GM23338 (cell line): ENCODE results near the gene COL4A1. TPM values are rescaled to one million over a fixed set of nuclear protein-coding genes. Genes with fewer than 3 reads are reported as not detected.

Experiments used
- ATAC-seq: fragments of 200-7000 bp; cut with Tn5 transposase; 3 replicates; pipeline ENCODE4 v1.9.1; 2020
- DNase-seq: peaks from one replicate; pipeline ENCODE4 v3.0.0-alpha.2; 2015; ENCODE audit warnings: low spot score
- H2AFZ ChIP-seq: fragments of 200-600 bp; sonication (generic); 2 replicates; pipeline ENCODE4 v1.8.0; 2016; ENCODE audit warnings: antibody characterized with exemption, mild to moderate bottlenecking, moderate library complexity
- H3F3A ChIP-seq: fragments of 200-600 bp; sonication (generic); replicated peaks from 2 replicates; pipeline ENCODE4 v1.8.0; 2017; ENCODE audit warnings: antibody characterized with exemption, mixed run types, low read depth
- H3K27ac ChIP-seq: fragments of 200-600 bp; sonication (generic); 2 replicates; pipeline ENCODE4 v1.6.1; 2016; ENCODE audit warnings: low read depth
- H3K27me3 ChIP-seq: fragments of 200-600 bp; sonication (generic); 2 replicates; pipeline ENCODE4 v1.8.0; 2016; ENCODE audit warnings: mild to moderate bottlenecking, mixed run types, moderate library complexity; ENCODE audit not compliant: insufficient read depth
- H3K36me3 ChIP-seq: fragments of 200-600 bp; sonication (generic); 2 replicates; pipeline ENCODE4 v1.8.0; 2016; ENCODE audit warnings: mild to moderate bottlenecking; ENCODE audit not compliant: insufficient read depth
- H3K4me1 ChIP-seq: fragments of 200-600 bp; sonication (generic); 2 replicates; pipeline ENCODE4 v1.8.0; 2016; ENCODE audit warnings: mild to moderate bottlenecking, moderate library complexity; ENCODE audit not compliant: insufficient read depth
- H3K4me2 ChIP-seq: fragments of 200-600 bp; sonication (generic); 2 replicates; pipeline ENCODE4 v1.7.1; 2017; ENCODE audit warnings: mixed run types
- H3K4me3 ChIP-seq: fragments of 200-600 bp; sonication (generic); 2 replicates; pipeline ENCODE4 v1.6.1; 2016; ENCODE audit warnings: mixed run types
- H3K79me2 ChIP-seq: fragments of 200-600 bp; sonication (generic); replicated peaks from 2 replicates; pipeline ENCODE4 v1.8.0; 2017; ENCODE audit warnings: mild to moderate bottlenecking; ENCODE audit not compliant: insufficient read depth
- H3K9me2 ChIP-seq: fragments of 200-600 bp; sonication (generic); 2 replicates; pipeline ENCODE4 v1.8.0; 2017; ENCODE audit not compliant: insufficient read depth
- H4K20me1 ChIP-seq: fragments of 200-600 bp; sonication (generic); replicated peaks from 2 replicates; pipeline ENCODE4 v1.8.0; 2017; ENCODE audit warnings: mild to moderate bottlenecking; ENCODE audit not compliant: insufficient read depth
- H3K27ac Mint-ChIP-seq: 2 replicates; pipeline ENCODE4 v1.8.0; 2020; ENCODE audit warnings: inconsistent platforms, mild to moderate bottlenecking, moderate library complexity, mixed read lengths
- H3K27me3 Mint-ChIP-seq: 3 replicates; pipeline ENCODE4 v1.8.0; 2022; ENCODE audit warnings: low read depth, mild to moderate bottlenecking, moderate library complexity, mixed read lengths, inconsistent platforms; ENCODE audit not compliant: insufficient read depth, poor library complexity
- H3K36me3 Mint-ChIP-seq: 3 replicates; pipeline ENCODE4 v1.8.0; 2021; ENCODE audit warnings: low read depth, mild to moderate bottlenecking, inconsistent platforms, moderate library complexity, mixed read lengths
- H3K4me1 Mint-ChIP-seq: 3 replicates; pipeline ENCODE4 v1.8.0; 2020; ENCODE audit warnings: mild to moderate bottlenecking, inconsistent platforms, mixed read lengths
- H3K4me3 Mint-ChIP-seq: 3 replicates; pipeline ENCODE4 v1.8.0; 2021; ENCODE audit warnings: moderate library complexity, mild to moderate bottlenecking, inconsistent platforms, mixed read lengths
- H3K9me3 Mint-ChIP-seq: 3 replicates; pipeline ENCODE4 v1.8.0; 2020; ENCODE audit warnings: moderate library complexity, mild to moderate bottlenecking, inconsistent platforms, mixed read lengths
- CREB1 ChIP-seq: fragments of 250-450 bp; sonication (Bioruptor Pico); IDR thresholded peaks from 2 replicates; pipeline ENCODE4 v1.5.0; 2020; ENCODE audit warnings: low read depth, mild to moderate bottlenecking, moderate library complexity
- EZH2 ChIP-seq: fragments of 200-600 bp; sonication (generic); IDR thresholded peaks from one replicate; pipeline ENCODE4 v1.8.0; 2017; ENCODE audit warnings: antibody characterized with exemption, mild to moderate bottlenecking, low read depth; ENCODE audit not compliant: unreplicated experiment
- JUNB ChIP-seq: IDR thresholded peaks from one replicate; pipeline ENCODE4 v1.6.1; 2016; ENCODE audit warnings: antibody characterized with exemption; ENCODE audit not compliant: unreplicated experiment
- NANOG ChIP-seq: IDR thresholded peaks from 2 replicates; pipeline ENCODE4 v1.6.1; 2016; ENCODE audit warnings: antibody characterized with exemption, borderline replicate concordance
- STAT1 ChIP-seq: IDR thresholded peaks from one replicate; pipeline ENCODE4 v1.6.1; 2016; ENCODE audit warnings: antibody characterized with exemption; ENCODE audit not compliant: unreplicated experiment
- ZNF114 ChIP-seq: fragments of 250-450 bp; sonication (Bioruptor Pico); IDR thresholded peaks from 2 replicates; pipeline ENCODE4 v1.5.0; 2020; ENCODE audit warnings: mild to moderate bottlenecking, moderate library complexity
- polyA plus RNA-seq: library from polyadenylated mRNA; unstranded; fragments of >200 nt; fragmentation: Nextera tagmentation; extraction: Ambion mirVana; gene quantifications from 2 replicates; pipeline ENCODE4 v1.2.1, GENCODE V29; 2016
- total RNA-seq: library from RNA; depleted of rRNA; stranded (reverse); fragments of >200 nt; shearing (Covaris generic); gene quantifications from 2 replicates; pipeline ENCODE4 v1.2.3, GENCODE V29; 2014
- TF ChIP-seq, protein P1 (sequence below): IDR thresholded peaks from 2 replicates; pipeline ENCODE4 v1.6.1; 2016; ENCODE audit warnings: antibody characterized with exemption
- TF ChIP-seq, protein P2 (sequence below), 2 experiments: fragments of 200-600 bp in 1 of 2; sonication (generic) in 1 of 2; conservative IDR thresholded peaks; 2 replicates each; pipeline versions ENCODE4 v1.5.1 to v1.6.1; 2016 to 2017; ENCODE audit warnings: antibody characterized with exemption in 2 of 2, low read depth in 2 of 2, mild to moderate bottlenecking in 2 of 2, moderate library complexity in 1 of 2
- TF ChIP-seq, protein P3 (sequence below): fragments of 250-450 bp; sonication (Bioruptor Pico); IDR thresholded peaks from 2 replicates; pipeline ENCODE4 v1.5.0; 2020; ENCODE audit warnings: mild to moderate bottlenecking, moderate library complexity

COL4A1 gene
- total and polyA plus RNA-seq, 2 experiments from 2014 or later, result 39.1 to 110 TPM

DNA sequence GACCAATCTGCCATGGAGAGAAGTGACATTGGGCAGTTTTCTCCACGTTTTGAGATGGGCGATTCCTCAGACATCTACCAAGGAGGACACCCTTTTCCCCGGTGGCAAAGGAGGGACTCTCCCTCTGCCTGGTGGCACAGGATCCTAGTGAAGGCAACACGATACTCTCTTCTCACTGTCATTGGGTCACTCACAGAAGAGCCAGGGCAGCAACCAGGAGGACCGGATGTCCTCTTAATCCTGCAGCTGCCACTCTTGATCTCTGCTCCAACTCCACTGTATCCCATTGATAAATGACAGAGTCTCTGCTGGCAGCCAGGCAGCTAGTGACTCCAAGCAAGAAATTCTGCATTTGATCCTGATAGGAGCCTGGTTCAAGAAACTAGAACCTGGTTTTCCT lies 42.3 kb upstream of the COL4A1 start:
- no peak overlapping the region for H3K27ac Mint-ChIP-seq
- TF ChIP-seq EZH2 (no peak), JUNB (no peak), ZNF114 (no peak), NANOG (no peak), STAT1 (no peak)
- TF ChIP-seq, protein P1, sequence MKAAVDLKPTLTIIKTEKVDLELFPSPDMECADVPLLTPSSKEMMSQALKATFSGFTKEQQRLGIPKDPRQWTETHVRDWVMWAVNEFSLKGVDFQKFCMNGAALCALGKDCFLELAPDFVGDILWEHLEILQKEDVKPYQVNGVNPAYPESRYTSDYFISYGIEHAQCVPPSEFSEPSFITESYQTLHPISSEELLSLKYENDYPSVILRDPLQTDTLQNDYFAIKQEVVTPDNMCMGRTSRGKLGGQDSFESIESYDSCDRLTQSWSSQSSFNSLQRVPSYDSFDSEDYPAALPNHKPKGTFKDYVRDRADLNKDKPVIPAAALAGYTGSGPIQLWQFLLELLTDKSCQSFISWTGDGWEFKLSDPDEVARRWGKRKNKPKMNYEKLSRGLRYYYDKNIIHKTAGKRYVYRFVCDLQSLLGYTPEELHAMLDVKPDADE, result no peak
- TF ChIP-seq, protein P2, sequence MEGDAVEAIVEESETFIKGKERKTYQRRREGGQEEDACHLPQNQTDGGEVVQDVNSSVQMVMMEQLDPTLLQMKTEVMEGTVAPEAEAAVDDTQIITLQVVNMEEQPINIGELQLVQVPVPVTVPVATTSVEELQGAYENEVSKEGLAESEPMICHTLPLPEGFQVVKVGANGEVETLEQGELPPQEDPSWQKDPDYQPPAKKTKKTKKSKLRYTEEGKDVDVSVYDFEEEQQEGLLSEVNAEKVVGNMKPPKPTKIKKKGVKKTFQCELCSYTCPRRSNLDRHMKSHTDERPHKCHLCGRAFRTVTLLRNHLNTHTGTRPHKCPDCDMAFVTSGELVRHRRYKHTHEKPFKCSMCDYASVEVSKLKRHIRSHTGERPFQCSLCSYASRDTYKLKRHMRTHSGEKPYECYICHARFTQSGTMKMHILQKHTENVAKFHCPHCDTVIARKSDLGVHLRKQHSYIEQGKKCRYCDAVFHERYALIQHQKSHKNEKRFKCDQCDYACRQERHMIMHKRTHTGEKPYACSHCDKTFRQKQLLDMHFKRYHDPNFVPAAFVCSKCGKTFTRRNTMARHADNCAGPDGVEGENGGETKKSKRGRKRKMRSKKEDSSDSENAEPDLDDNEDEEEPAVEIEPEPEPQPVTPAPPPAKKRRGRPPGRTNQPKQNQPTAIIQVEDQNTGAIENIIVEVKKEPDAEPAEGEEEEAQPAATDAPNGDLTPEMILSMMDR (conservative IDR thresholded peaks at IDR 0.05; ENCODE audit: low read depth in 2 of 2), result no peak
- DNase-seq (no peak), ATAC-seq (no peak)
- H3K9me2 ChIP-seq, result no peaks in the 10 kb centered on the region
- H3F3A ChIP-seq, result no peaks in the 10 kb centered on the region
- no peak overlapping the region for H2AFZ ChIP-seq
- peaks cover 6% of the 10 kb centered on the region for H3K27me3 Mint-ChIP-seq
- H3K4me3 ChIP-seq, result no peak overlapping the region
- peaks cover 3% of the 10 kb centered on the region for H4K20me1 ChIP-seq
- H3K4me2 ChIP-seq, result no peak overlapping the region
- peaks cover 22% of the 10 kb centered on the region for H3K79me2 ChIP-seq
- peaks cover 14% of the 10 kb centered on the region for H3K4me1 ChIP-seq
- no peaks in the 10 kb centered on the region for H3K27me3 ChIP-seq
- H3K4me3 Mint-ChIP-seq, result no peak overlapping the region
- H3K27ac ChIP-seq, result no peak overlapping the region
- H3K4me1 Mint-ChIP-seq, result peaks cover 25% of the 10 kb centered on the region
- H3K36me3 ChIP-seq, result no peaks in the 10 kb centered on the region
- no peaks in the 10 kb centered on the region for H3K36me3 Mint-ChIP-seq
- no peaks in the 10 kb centered on the region for H3K9me3 Mint-ChIP-seq

DNA sequence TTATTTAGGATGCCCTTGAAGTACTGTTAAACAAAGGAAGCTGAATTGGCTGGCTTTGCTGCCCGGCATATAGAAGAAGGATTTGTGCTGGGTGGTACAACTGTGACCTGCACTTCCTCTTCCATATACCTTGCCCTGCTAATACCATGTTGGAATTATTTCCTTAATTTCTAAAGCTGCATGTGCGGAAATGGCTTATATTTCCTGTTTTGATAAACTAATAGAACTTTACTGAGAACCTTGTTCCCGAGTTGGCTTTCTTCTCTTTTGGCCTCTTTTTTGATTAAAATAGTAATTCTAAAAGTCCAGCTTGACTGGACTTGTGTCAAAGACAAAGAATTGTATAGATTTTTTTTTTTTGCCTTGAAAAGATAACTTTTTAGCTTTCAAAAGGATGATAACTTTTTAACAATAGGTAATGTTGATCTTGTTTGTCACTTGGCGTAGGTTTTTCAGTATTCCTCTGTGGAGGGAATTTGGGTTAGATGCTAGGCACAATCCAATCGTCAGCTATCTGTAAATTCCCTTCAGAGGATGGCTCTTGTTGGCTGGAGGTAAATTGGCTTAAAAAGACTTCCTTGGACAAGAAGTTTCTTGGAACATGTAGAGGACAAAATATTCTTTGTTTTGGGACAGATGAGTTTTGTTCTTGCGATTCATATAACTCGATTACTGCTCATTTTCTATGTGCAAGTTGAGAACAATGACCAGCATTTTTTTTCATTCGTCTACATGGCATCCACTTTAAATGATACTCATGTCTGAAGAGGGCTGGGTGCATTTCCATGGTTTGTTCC lies 41.5 kb upstream of the COL4A1 start:
- no peak overlapping the region for H2AFZ ChIP-seq
- DNase-seq (no peak), ATAC-seq (no peak)
- H3K4me1 Mint-ChIP-seq, result peaks cover 18% of the 10 kb centered on the region
- no peaks in the 10 kb centered on the region for H3K9me3 Mint-ChIP-seq
- no peak overlapping the region for H3K4me3 Mint-ChIP-seq
- H3K36me3 Mint-ChIP-seq, result no peaks in the 10 kb centered on the region
- H3K4me2 ChIP-seq, result no peak overlapping the region
- no peaks in the 10 kb centered on the region for H3K27me3 ChIP-seq
- peaks cover 6% of the 10 kb centered on the region for H3K27me3 Mint-ChIP-seq
- no peaks in the 10 kb centered on the region for H3F3A ChIP-seq
- H4K20me1 ChIP-seq, result peaks cover 3% of the 10 kb centered on the region
- H3K79me2 ChIP-seq, result peaks cover 22% of the 10 kb centered on the region
- H3K9me2 ChIP-seq, result no peaks in the 10 kb centered on the region
- no peak overlapping the region for H3K27ac ChIP-seq
- H3K4me3 ChIP-seq, result no peak overlapping the region
- H3K27ac Mint-ChIP-seq, result no peak overlapping the region
- peaks cover 6% of the 10 kb centered on the region; the same call in 1 of the 2 replicates for H3K4me1 ChIP-seq
- no peaks in the 10 kb centered on the region for H3K36me3 ChIP-seq
- TF ChIP-seq NANOG, result no peak
- TF ChIP-seq, protein P2 (conservative IDR thresholded peaks at IDR 0.05; ENCODE audit: low read depth in 2 of 2), result no peak
- TF ChIP-seq, protein P3, sequence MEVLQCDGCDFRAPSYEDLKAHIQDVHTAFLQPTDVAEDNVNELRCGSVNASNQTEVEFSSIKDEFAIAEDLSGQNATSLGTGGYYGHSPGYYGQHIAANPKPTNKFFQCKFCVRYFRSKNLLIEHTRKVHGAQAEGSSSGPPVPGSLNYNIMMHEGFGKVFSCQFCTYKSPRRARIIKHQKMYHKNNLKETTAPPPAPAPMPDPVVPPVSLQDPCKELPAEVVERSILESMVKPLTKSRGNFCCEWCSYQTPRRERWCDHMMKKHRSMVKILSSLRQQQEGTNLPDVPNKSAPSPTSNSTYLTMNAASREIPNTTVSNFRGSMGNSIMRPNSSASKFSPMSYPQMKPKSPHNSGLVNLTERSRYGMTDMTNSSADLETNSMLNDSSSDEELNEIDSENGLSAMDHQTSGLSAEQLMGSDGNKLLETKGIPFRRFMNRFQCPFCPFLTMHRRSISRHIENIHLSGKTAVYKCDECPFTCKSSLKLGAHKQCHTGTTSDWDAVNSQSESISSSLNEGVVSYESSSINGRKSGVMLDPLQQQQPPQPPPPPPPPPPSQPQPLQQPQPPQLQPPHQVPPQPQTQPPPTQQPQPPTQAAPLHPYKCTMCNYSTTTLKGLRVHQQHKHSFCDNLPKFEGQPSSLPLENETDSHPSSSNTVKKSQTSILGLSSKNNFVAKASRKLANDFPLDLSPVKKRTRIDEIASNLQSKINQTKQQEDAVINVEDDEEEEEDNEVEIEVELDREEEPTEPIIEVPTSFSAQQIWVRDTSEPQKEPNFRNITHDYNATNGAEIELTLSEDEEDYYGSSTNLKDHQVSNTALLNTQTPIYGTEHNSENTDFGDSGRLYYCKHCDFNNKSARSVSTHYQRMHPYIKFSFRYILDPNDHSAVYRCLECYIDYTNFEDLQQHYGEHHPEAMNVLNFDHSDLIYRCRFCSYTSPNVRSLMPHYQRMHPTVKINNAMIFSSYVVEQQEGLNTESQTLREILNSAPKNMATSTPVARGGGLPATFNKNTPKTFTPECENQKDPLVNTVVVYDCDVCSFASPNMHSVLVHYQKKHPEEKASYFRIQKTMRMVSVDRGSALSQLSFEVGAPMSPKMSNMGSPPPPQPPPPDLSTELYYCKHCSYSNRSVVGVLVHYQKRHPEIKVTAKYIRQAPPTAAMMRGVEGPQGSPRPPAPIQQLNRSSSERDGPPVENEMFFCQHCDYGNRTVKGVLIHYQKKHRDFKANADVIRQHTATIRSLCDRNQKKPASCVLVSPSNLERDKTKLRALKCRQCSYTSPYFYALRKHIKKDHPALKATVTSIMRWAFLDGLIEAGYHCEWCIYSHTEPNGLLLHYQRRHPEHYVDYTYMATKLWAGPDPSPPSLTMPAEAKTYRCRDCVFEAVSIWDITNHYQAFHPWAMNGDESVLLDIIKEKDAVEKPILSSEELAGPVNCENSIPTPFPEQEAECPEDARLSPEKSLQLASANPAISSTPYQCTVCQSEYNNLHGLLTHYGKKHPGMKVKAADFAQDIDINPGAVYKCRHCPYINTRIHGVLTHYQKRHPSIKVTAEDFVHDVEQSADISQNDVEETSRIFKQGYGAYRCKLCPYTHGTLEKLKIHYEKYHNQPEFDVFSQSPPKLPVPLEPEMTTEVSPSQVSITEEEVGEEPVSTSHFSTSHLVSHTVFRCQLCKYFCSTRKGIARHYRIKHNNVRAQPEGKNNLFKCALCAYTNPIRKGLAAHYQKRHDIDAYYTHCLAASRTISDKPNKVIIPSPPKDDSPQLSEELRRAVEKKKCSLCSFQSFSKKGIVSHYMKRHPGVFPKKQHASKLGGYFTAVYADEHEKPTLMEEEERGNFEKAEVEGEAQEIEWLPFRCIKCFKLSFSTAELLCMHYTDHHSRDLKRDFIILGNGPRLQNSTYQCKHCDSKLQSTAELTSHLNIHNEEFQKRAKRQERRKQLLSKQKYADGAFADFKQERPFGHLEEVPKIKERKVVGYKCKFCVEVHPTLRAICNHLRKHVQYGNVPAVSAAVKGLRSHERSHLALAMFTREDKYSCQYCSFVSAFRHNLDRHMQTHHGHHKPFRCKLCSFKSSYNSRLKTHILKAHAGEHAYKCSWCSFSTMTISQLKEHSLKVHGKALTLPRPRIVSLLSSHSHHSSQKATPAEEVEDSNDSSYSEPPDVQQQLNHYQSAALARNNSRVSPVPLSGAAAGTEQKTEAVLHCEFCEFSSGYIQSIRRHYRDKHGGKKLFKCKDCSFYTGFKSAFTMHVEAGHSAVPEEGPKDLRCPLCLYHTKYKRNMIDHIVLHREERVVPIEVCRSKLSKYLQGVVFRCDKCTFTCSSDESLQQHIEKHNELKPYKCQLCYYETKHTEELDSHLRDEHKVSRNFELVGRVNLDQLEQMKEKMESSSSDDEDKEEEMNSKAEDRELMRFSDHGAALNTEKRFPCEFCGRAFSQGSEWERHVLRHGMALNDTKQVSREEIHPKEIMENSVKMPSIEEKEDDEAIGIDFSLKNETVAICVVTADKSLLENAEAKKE (CRISPR knock-in tag), result no peak
- TF ChIP-seq CREB1 (CRISPR knock-in tag), result no peak
- TF ChIP-seq JUNB, result no peak
